K562 (cell line): ENCODE results near the gene SPG21. TPM values are rescaled to one million over a fixed set of nuclear protein-coding genes. Genes with fewer than 3 reads are reported as not detected.

Experiments
- ATAC-seq: fragments of 200-7000 bp; cut with Tn5 transposase; 3 replicates; pipeline ENCODE4 v1.9.1; 2020; ENCODE audit warnings: moderate library complexity
- BruUV-seq: library from RNA; stranded (reverse); fragments of 400-500 nt; replicated peaks from 2 replicates; lab custom pipeline; 2021; lab: Mats Ljungman, UMichigan
- CTCF ChIA-PET: fragments of 300-600 bp; formaldehyde crosslinking; extraction: SDS; loops from one replicate; lab custom pipeline; 2021; ENCODE audit warnings: low intra/inter-chr PET ratio; lab: Yijun Ruan, JAX
- POLR2A ChIA-PET: fragments of 300-600, 350-650 bp; sonication (Branson Sonifier 250); formaldehyde crosslinking; extraction: SDS; loops from one replicate; lab custom pipeline; 2021; ENCODE audit warnings: antibody characterized with exemption, inconsistent platforms; lab: Yijun Ruan, JAX
- DNase-seq, 4 experiments: peaks; one replicate each; pipeline versions ENCODE4 v3.0.0 to v3.0.0-alpha.2; 2011 to 2018; ENCODE audit warnings: low spot score in 3 of 4, mixed read lengths in 3 of 4; ENCODE audit errors: extremely low read depth in 1 of 4
- FAIRE-seq: peaks from 2 replicates; lab custom pipeline; 2011; peaks lifted over from hg19 to GRCh38; lab: Jason Lieb, UNC
- H2AFZ ChIP-seq: 2 replicates; pipeline ENCODE4 v1.6.0; 2011; ENCODE audit warnings: low read depth, low read length, control low read depth, inconsistent platforms
- H3K27ac ChIP-seq: fragments of 200-600 bp; 3 replicates; pipeline ENCODE4 v1.8.0; 2011; ENCODE audit warnings: low read depth, mild to moderate bottlenecking, control low read depth, inconsistent platforms, low read length, moderate library complexity, mixed read lengths; ENCODE audit errors: extremely low read depth
- H3K27me3 ChIP-seq, 2 experiments: fragments of 300-600 bp in 1 of 2; 2 replicates in 1 of 2; 3 replicates in 1 of 2; pipeline versions ENCODE4 v1.6.0 to v1.8.0; 2011; ENCODE audit warnings: inconsistent platforms in 2 of 2, low read length in 2 of 2, mild to moderate bottlenecking in 1 of 2, mixed read lengths in 1 of 2, moderate library complexity in 1 of 2; ENCODE audit not compliant: control insufficient read depth in 2 of 2, insufficient read depth in 2 of 2
- H3K36me3 ChIP-seq: fragments of 300-600 bp; 3 replicates; pipeline ENCODE4 v1.8.0; 2011; ENCODE audit warnings: mild to moderate bottlenecking, low read length, inconsistent platforms; ENCODE audit not compliant: control insufficient read depth, insufficient read depth
- H3K4me1 ChIP-seq, 2 experiments: fragments of 200-600 bp in 1 of 2; replicated peaks in 1 of 2; 2 replicates in 1 of 2; 3 replicates in 1 of 2; pipeline versions ENCODE4 v1.5.1 to v1.8.0; 2011; ENCODE audit warnings: inconsistent platforms in 2 of 2, low read length in 2 of 2, mild to moderate bottlenecking in 1 of 2, mixed read lengths in 1 of 2, moderate library complexity in 1 of 2; ENCODE audit not compliant: control insufficient read depth in 2 of 2, insufficient read depth in 2 of 2
- H3K4me2 ChIP-seq: 2 replicates; pipeline ENCODE4 v1.6.1; 2011; ENCODE audit warnings: low read length, control low read depth, inconsistent platforms, mixed read lengths; ENCODE audit not compliant: insufficient read depth
- H3K4me3 ChIP-seq: fragments of 200-600 bp; sonication (generic), shearing (Covaris generic); 2 replicates; pipeline ENCODE4 v1.5.1; 2016; ENCODE audit warnings: control low read depth, inconsistent platforms
- H3K79me2 ChIP-seq: fragments of 200-600 bp; 3 replicates; pipeline ENCODE4 v1.8.0; 2011; ENCODE audit warnings: low read length, inconsistent platforms; ENCODE audit not compliant: control insufficient read depth, insufficient read depth
- H3K9ac ChIP-seq, 2 experiments: 2 replicates each; pipeline versions ENCODE4 v1.6.0 to v1.6.1; 2011; ENCODE audit warnings: low read depth in 2 of 2, low read length in 2 of 2, control low read depth in 1 of 2, inconsistent platforms in 1 of 2, mild to moderate bottlenecking in 1 of 2, mixed read lengths in 1 of 2; ENCODE audit not compliant: insufficient read depth in 1 of 2
- H3K9me1 ChIP-seq: one replicate; pipeline ENCODE4 v1.6.0; 2011; ENCODE audit warnings: inconsistent platforms, mild to moderate bottlenecking, low read length, moderate library complexity; ENCODE audit not compliant: control insufficient read depth, insufficient read depth
- H3K9me3 ChIP-seq: replicated peaks from 2 replicates; pipeline ENCODE4 v1.5.1; 2011; ENCODE audit warnings: low read depth, low read length, inconsistent platforms; ENCODE audit not compliant: control insufficient read depth, insufficient read depth
- H4K20me1 ChIP-seq: replicated peaks from 2 replicates; pipeline ENCODE4 v1.6.1; 2011; ENCODE audit warnings: low read length, inconsistent platforms, mixed read lengths; ENCODE audit not compliant: control insufficient read depth, insufficient read depth
- CBX2 ChIP-seq: fragments of 200-600 bp; sonication (generic); IDR thresholded peaks from one replicate; pipeline ENCODE4 v1.6.1; 2012; ENCODE audit warnings: mild to moderate bottlenecking, low read length, inconsistent platforms; ENCODE audit not compliant: insufficient read depth, poor library complexity, severe bottlenecking
- CBX5 ChIP-seq: IDR thresholded peaks from 2 replicates; pipeline ENCODE4 v1.6.1; 2014; ENCODE audit warnings: low read depth, borderline replicate concordance
- ETV6 ChIP-seq, 3 experiments: fragments of 150-350 bp in 1 of 3; sonication (generic) in 1 of 3; formaldehyde crosslinking in 1 of 3; IDR thresholded peaks; 2 replicates each; pipeline versions ENCODE4 v1.6.1 to v1.8.0; 2014 to 2022; ENCODE audit warnings: borderline replicate concordance in 2 of 3, low read depth in 2 of 3, antibody characterized with exemption in 1 of 3, low read length in 1 of 3, mild to moderate bottlenecking in 1 of 3, missing genetic modification reagents in 1 of 3
- HINFP ChIP-seq: fragments of 450-650 bp; conservative IDR thresholded peaks from 2 replicates; pipeline ENCODE4 v1.6.1; 2016; ENCODE audit warnings: missing genetic modification characterization, low read depth, mild to moderate bottlenecking, control low read depth, missing compliant biosample characterization
- HMGN3 ChIP-seq: IDR thresholded peaks from 2 replicates; pipeline ENCODE4 v1.6.1; 2011; ENCODE audit warnings: borderline replicate concordance, low read depth, mild to moderate bottlenecking, mixed read lengths, low read length; ENCODE audit not compliant: insufficient read length; ENCODE audit errors: extremely low read depth
- MED1 ChIP-seq: sonication (generic); formaldehyde crosslinking; IDR thresholded peaks from 2 replicates; pipeline ENCODE4 v1.8.1; 2023; ENCODE audit warnings: missing genetic modification reagents, borderline replicate concordance
- MYC ChIP-seq, 2 experiments: fragments of 250-450 bp in 1 of 2; sonication (Bioruptor Pico) in 1 of 2; IDR thresholded peaks; 2 replicates each; pipeline versions ENCODE4 v1.5.1 to v1.6.1; 2012 to 2021; ENCODE audit warnings: low read depth in 2 of 2, borderline replicate concordance in 1 of 2, improper control_type of control experiment in 1 of 2, low read length in 1 of 2, mild to moderate bottlenecking in 1 of 2, moderate library complexity in 1 of 2
- PKNOX1 ChIP-seq: fragments of 450-650 bp; IDR thresholded peaks from 2 replicates; pipeline ENCODE4 v1.6.1; 2016
- SAFB ChIP-seq: fragments of 200-400 bp; formaldehyde crosslinking; IDR thresholded peaks from 2 replicates; pipeline ENCODE4 v1.6.1; 2017; ENCODE audit warnings: low read depth, low read length, borderline replicate concordance
- ZNF253 ChIP-seq: fragments of 250-450 bp; sonication (Bioruptor Pico); conservative IDR thresholded peaks from 2 replicates; pipeline ENCODE4 v1.6.1; 2021; ENCODE audit warnings: mild to moderate bottlenecking
- ZNF551 ChIP-seq: fragments of 250-450 bp; sonication (Bioruptor Pico); IDR thresholded peaks from 2 replicates; pipeline ENCODE4 v1.5.0; 2021; ENCODE audit warnings: mild to moderate bottlenecking, moderate library complexity
- ZNF717 ChIP-seq: fragments of 250-450 bp; sonication (Bioruptor Pico); IDR thresholded peaks from 2 replicates; pipeline ENCODE4 v1.5.0; 2021
- WGBS: fragments of 100-300 bp; shearing (Covaris generic); methylation state at CpG from one replicate; pipeline ENCODE4 v1.1.6; 2016; ENCODE audit warnings: low coverage, mixed read lengths; ENCODE audit not compliant: insufficient coverage; ENCODE audit errors: missing lambda C conversion rate; 5-methylcytosine and 5-hydroxymethylcytosine counted together
- in situ Hi-C: fragments of 300-500 bp; cut with MboI; formaldehyde crosslinking; loops from 4 replicates; pipeline ENCODE4 v1.15.0; 2018; ENCODE audit warnings: inconsistent platforms, mixed read lengths
- intact Hi-C: fragments of 100-400 bp; cut with micrococcal nuclease; formaldehyde crosslinking; loops from 2 replicates; pipeline ENCODE4 v1.14.2; 2022
- polyA plus RNA-seq, 8 experiments: library from polyadenylated mRNA; depleted of rRNA in 4 of 8; stranded (reverse) in 5 of 8; unstranded in 3 of 8; fragments of >200 nt; fragmentation: Nextera tagmentation in 2 of 8; fragmentation: Illumina TruSeq in 1 of 8; extraction: Ambion mirVana in 2 of 8; extraction: Trizol in 1 of 8; gene quantifications; 2 replicates each; pipeline versions ENCODE4 v1.2.1 to v1.2.3, GENCODE V29; 2011 to 2014; ENCODE audit warnings: inconsistent platforms in 1 of 8, missing spikeins in 1 of 8
- total RNA-seq, 7 experiments: library from RNA; depleted of rRNA in 6 of 7; stranded (reverse); fragments of >200 nt in 6 of 7; fragmentation: Illumina TruSeq in 2 of 7; extraction: Trizol in 2 of 7; gene quantifications; 2 replicates each; pipeline versions ENCODE4 v1.2.1 to v1.2.3, GENCODE V29; 2011 to 2021; ENCODE audit warnings: low replicate concordance in 1 of 7

Gene SPG21
- total and polyA plus RNA-seq, 9 of the 15 experiments (the other 6 are each of a cell fraction or from before 2014, with no cell fraction given), result 22.8 to 98.8 (median 65.1) TPM

- TF ChIP-seq CBX2, result no peak
- no peak for TF ChIP-seq PKNOX1
- no peak for TF ChIP-seq CBX5
- no peaks in the 10 kb centered on the region for H3K79me2 ChIP-seq
- H3K4me3 ChIP-seq, result no peak overlapping the region
- no peak overlapping the region for H3K27ac ChIP-seq
- H4K20me1 ChIP-seq, result peaks cover 7% of the 10 kb centered on the region
- no peak for ATAC-seq
- intact Hi-C loops, result no loop called here
- no TSS peak for BruUV-seq
- no peak overlapping the region for H3K4me2 ChIP-seq
- FAIRE-seq, result no peak
- no peaks in the 10 kb centered on the region for H3K9me1 ChIP-seq
- CTCF ChIA-PET, result no interaction called here
- POLR2A ChIA-PET, result interaction anchor here (0.6 to 1.1 kb wide), 3 partner anchors 10 to 127 kb away, joined by 3 to 5 read pairs (median 4); no protein-coding TSS in a partner anchor
- DNase-seq, result no peak
- no peak overlapping the region for H3K9ac ChIP-seq
- WGBS, result 0% methylated on average over 8 of the region's 10 CpGs
- no peaks in the 10 kb centered on the region for H3K9me3 ChIP-seq
- H3K4me1 ChIP-seq, result no peaks in the 10 kb centered on the region
- no peaks in the 10 kb centered on the region for H3K36me3 ChIP-seq
- peaks cover 33 to 61% of the 10 kb centered on the region in 2 experiments; a peak in 4 of 5 replicates for H3K27me3 ChIP-seq
- no peak overlapping the region for H2AFZ ChIP-seq
- in situ Hi-C loops, result no loop called here
These were observed 61.0 kb downstream of the SPG21 start for GRCh38 chr15:64928626-64929220.

GRCh38 chr15:64926661-64927060 is 63.1 kb downstream of the SPG21 start:
- H2AFZ ChIP-seq, result no peak overlapping the region
- no peaks in the 10 kb centered on the region for H3K4me1 ChIP-seq
- BruUV-seq, result no TSS peak
- H3K27ac ChIP-seq, result no peak overlapping the region
- FAIRE-seq (no peak), ATAC-seq (no peak)
- no peaks in the 10 kb centered on the region for H3K9me1 ChIP-seq
- intact Hi-C loops, result no loop called here
- no peak overlapping the region for H3K9ac ChIP-seq
- CTCF ChIA-PET, result no interaction called here
- no peak overlapping the region for H3K4me3 ChIP-seq
- in situ Hi-C loops, result no loop called here
- peaks cover 7% of the 10 kb centered on the region for H4K20me1 ChIP-seq
- TF ChIP-seq HMGN3, result no peak
- TF ChIP-seq SAFB, result no peak
- no peak for TF ChIP-seq ZNF253 (CRISPR knock-in tag)
- TF ChIP-seq HINFP (tag), result no peak
- TF ChIP-seq ETV6 (IDR thresholded peaks at IDR 0.05; ENCODE audit: borderline replicate concordance in 1 of 2, low read depth in 2 of 2, low read length in 1 of 2), result no peak
- TF ChIP-seq ETV6 (CRISPR knock-in tag; IDR thresholded peaks at IDR 0.05; ENCODE audit: borderline replicate concordance), result no peak
- TF ChIP-seq MED1 (CRISPR knock-in tag), result no peak
- TF ChIP-seq ZNF717 (CRISPR knock-in tag), result no peak
- no peak for TF ChIP-seq ZNF551 (CRISPR knock-in tag)
- TF ChIP-seq MYC (IDR thresholded peaks at IDR 0.05; ENCODE audit: low read depth, low read length), result no peak
- TF ChIP-seq MYC (CRISPR knock-in tag; IDR thresholded peaks at IDR 0.05; ENCODE audit: borderline replicate concordance, low read depth), result no peak
- TF ChIP-seq, all 486 proteins: peak for 0
- H3K9me3 ChIP-seq, result no peaks in the 10 kb centered on the region
- no peaks in the 10 kb centered on the region for H3K79me2 ChIP-seq
- no peak overlapping the region for H3K4me2 ChIP-seq
- 9% methylated on average over 8 of the region's 8 CpGs for WGBS
- POLR2A ChIA-PET, result no interaction called here
- H3K27me3 ChIP-seq, result peaks cover 37 to 64% of the 10 kb centered on the region in 2 experiments
- no peaks in the 10 kb centered on the region for H3K36me3 ChIP-seq
- DNase-seq, result no peak
